ENCODE data around the gene KLK6.

KLK6 gene

DNA sequence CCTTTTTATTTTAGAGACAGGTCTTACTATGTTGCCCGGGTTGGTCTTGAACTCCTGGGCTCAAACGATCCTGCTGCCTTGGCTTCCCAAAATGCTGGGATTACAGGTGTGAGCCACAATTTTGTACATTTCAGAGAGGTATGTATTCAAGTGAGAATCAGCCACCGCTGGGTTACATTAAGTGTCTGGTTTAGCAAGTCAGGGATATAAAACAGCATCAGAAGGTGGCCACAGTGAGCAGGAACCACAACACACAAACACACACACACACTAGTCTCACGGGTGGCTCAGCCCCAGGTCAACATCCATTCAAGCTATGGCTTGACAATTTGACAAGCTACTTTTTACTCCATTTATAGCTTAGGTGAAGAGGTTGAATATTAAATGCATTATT is 36.7 kb downstream of the KLK6 start:
- TF ChIP-seq PAX5 (IDR thresholded peaks at IDR 0.05; ENCODE audit: insufficient read depth, low read length, severe bottlenecking) (no peak), POLR2A (IDR thresholded peaks at IDR 0.05; ENCODE audit: low read depth, low read length) (no peak), POU2F2 (IDR thresholded peaks at IDR 0.05; ENCODE audit: low read depth, low read length) (no peak), POLR2AphosphoS5 (IDR thresholded peaks at IDR 0.05; ENCODE audit: low read depth, low read length) (no peak), TAF1 (IDR thresholded peaks at IDR 0.05; ENCODE audit: low read depth, low read length) (no peak), SPI1 (IDR thresholded peaks at IDR 0.05; ENCODE audit: low read depth, low read length) (no peak)
- FAIRE-seq (no peak), DNase-seq (ENCODE audit: insufficient read length, low spot score) (no peak)

- FAIRE-seq (no peak), DNase-seq (ENCODE audit: insufficient read length, low spot score) (no peak)
- TF ChIP-seq TAF1 (IDR thresholded peaks at IDR 0.05; ENCODE audit: low read depth, low read length) (no peak), POLR2AphosphoS5 (IDR thresholded peaks at IDR 0.05; ENCODE audit: low read depth, low read length) (no peak), POU2F2 (IDR thresholded peaks at IDR 0.05; ENCODE audit: low read depth, low read length) (no peak), POLR2A (IDR thresholded peaks at IDR 0.05; ENCODE audit: low read depth, low read length) (no peak), SPI1 (IDR thresholded peaks at IDR 0.05; ENCODE audit: low read depth, low read length) (no peak), PAX5 (IDR thresholded peaks at IDR 0.05; ENCODE audit: insufficient read depth, low read length, severe bottlenecking) (no peak)
These were observed 37.2 kb downstream of the KLK6 start for GRCh38 chr19:50932018-50932689.

DNA sequence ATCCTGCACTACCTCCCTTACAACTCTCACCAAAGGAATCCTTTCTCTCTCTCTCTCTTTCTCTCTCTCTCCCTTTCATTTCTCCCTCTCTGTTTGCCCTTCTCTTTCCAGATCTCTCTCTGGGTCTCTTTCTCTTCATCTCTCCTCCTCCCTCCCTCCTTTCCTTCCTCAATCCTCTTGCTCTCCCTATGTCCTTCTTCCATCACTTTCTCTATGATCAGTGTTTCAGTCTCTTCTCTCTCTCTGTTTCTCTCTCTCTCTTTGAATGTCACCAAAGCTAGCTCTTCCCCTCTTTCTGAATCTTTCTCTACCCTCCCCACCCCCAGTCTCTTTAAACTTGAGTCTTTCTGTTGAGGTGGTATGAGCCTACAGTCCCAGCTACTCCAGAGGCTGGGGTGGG is 38.4 kb downstream of the KLK6 start:
- TF ChIP-seq PAX5 (IDR thresholded peaks at IDR 0.05; ENCODE audit: insufficient read depth, low read length, severe bottlenecking) (no peak), POLR2AphosphoS5 (IDR thresholded peaks at IDR 0.05; ENCODE audit: low read depth, low read length) (no peak), POU2F2 (IDR thresholded peaks at IDR 0.05; ENCODE audit: low read depth, low read length) (no peak), SPI1 (IDR thresholded peaks at IDR 0.05; ENCODE audit: low read depth, low read length) (no peak)
- no peak for FAIRE-seq
- no peak for DNase-seq (ENCODE audit: insufficient read length, low spot score)

DNA sequence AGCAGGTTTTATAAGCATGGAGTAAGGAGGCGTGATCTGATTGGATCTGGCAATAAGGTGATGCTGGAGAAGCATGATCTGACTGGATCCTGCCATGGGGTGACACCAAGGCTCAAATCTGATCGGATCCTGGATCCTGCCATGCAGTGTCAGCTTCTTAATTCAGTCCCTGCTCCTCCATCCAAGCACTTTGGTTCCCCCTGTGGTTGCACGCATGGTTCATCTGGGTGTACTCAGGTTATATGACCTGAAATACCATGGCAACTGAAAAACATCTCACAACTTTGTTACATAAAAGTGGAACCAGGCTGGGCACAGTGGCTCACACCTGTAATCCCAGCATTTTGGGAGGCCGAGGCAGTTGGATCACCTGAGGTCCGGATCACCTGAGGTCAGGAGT is 40.6 kb downstream of the KLK6 start:
- TF ChIP-seq PAX5 (IDR thresholded peaks at IDR 0.05; ENCODE audit: insufficient read depth, low read length, severe bottlenecking) (no peak), POU2F2 (IDR thresholded peaks at IDR 0.05; ENCODE audit: low read depth, low read length) (no peak), SPI1 (IDR thresholded peaks at IDR 0.05; ENCODE audit: low read depth, low read length) (no peak), TAF1 (IDR thresholded peaks at IDR 0.05; ENCODE audit: low read depth, low read length) (no peak), POLR2A (IDR thresholded peaks at IDR 0.05; ENCODE audit: low read depth, low read length) (no peak), POLR2AphosphoS5 (IDR thresholded peaks at IDR 0.05; ENCODE audit: low read depth, low read length) (no peak)
- FAIRE-seq: no peak
- no peak for DNase-seq (ENCODE audit: insufficient read length, low spot score)

DNA sequence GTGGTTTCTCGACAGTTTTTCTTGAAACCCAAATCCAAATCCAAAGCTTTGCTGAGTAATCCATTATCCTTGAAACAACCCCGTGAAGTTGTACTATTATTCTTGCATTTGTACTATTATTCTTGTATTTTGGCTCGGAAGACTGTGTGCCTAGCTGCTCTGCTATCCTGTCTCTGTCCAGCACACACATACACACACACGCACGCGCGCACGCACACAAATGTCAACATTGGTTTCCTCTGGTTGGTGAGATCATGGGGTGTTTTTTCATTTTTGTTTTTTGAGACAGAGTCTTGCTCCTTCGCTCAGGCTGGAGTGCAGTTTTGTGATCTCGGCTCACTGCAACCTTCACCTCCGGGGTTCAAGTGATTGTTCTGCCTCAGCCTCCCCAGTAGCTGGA is 43.2 kb downstream of the KLK6 start:
- DNase-seq (ENCODE audit: insufficient read length, low spot score): no peak

GRCh38 chr19:50925734-50926133 is 43.7 kb downstream of the KLK6 start:
- DNase-seq (ENCODE audit: insufficient read length, low spot score) (no peak), FAIRE-seq (no peak)
- TF ChIP-seq TAF1 (IDR thresholded peaks at IDR 0.05; ENCODE audit: low read depth, low read length): no peak
- no peak for TF ChIP-seq POLR2A (IDR thresholded peaks at IDR 0.05; ENCODE audit: low read depth, low read length)
- no peak for TF ChIP-seq POU2F2 (IDR thresholded peaks at IDR 0.05; ENCODE audit: low read depth, low read length)
- TF ChIP-seq SPI1 (IDR thresholded peaks at IDR 0.05; ENCODE audit: low read depth, low read length): no peak
- no peak for TF ChIP-seq PAX5 (IDR thresholded peaks at IDR 0.05; ENCODE audit: insufficient read depth, low read length, severe bottlenecking)
- no peak for TF ChIP-seq POLR2AphosphoS5 (IDR thresholded peaks at IDR 0.05; ENCODE audit: low read depth, low read length)

More for the DNA sequence above, 43.2 kb downstream of the KLK6 start:
- no peak for FAIRE-seq
- TF ChIP-seq POLR2AphosphoS5 (IDR thresholded peaks at IDR 0.05; ENCODE audit: low read depth, low read length) (no peak), POU2F2 (IDR thresholded peaks at IDR 0.05; ENCODE audit: low read depth, low read length) (no peak), PAX5 (IDR thresholded peaks at IDR 0.05; ENCODE audit: insufficient read depth, low read length, severe bottlenecking) (no peak), SPI1 (IDR thresholded peaks at IDR 0.05; ENCODE audit: low read depth, low read length) (no peak), TAF1 (IDR thresholded peaks at IDR 0.05; ENCODE audit: low read depth, low read length) (no peak), POLR2A (IDR thresholded peaks at IDR 0.05; ENCODE audit: low read depth, low read length) (no peak)

DNA sequence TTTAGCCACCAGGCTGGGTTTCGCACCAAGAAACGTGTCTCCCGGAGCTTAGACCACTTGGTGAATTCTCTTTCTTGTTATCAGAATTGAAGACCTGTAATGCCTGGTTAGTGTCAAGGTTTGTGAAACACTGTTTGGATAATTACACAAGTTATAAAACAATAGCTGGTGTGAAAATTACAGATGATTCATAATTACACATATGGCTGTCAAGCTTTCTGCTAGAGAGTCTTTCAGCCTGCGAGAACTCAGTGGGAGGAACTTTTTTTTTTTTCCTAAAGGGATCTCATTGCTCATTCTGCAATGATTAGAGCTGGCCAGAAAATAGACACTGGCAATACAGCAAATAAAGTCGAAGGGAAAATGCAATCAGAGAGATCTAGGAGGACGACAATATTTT is 44.8 kb downstream of the KLK6 start:
- TF ChIP-seq SPI1 (IDR thresholded peaks at IDR 0.05; ENCODE audit: low read depth, low read length) (no peak), PAX5 (IDR thresholded peaks at IDR 0.05; ENCODE audit: insufficient read depth, low read length, severe bottlenecking) (no peak), POU2F2 (IDR thresholded peaks at IDR 0.05; ENCODE audit: low read depth, low read length) (no peak), POLR2A (IDR thresholded peaks at IDR 0.05; ENCODE audit: low read depth, low read length) (no peak), TAF1 (IDR thresholded peaks at IDR 0.05; ENCODE audit: low read depth, low read length) (no peak)

GRCh38 chr19:50922317-50922853 is 47.0 kb downstream of the KLK6 start:
- TF ChIP-seq TAF1 (IDR thresholded peaks at IDR 0.05; ENCODE audit: low read depth, low read length): no peak
- no peak for TF ChIP-seq POLR2AphosphoS5 (IDR thresholded peaks at IDR 0.05; ENCODE audit: low read depth, low read length)
- TF ChIP-seq POLR2A (IDR thresholded peaks at IDR 0.05; ENCODE audit: low read depth, low read length): no peak
- TF ChIP-seq SPI1 (IDR thresholded peaks at IDR 0.05; ENCODE audit: low read depth, low read length): no peak
- TF ChIP-seq PAX5 (IDR thresholded peaks at IDR 0.05; ENCODE audit: insufficient read depth, low read length, severe bottlenecking): no peak
- no peak; the same call in 1 of the 2 replicates for TF ChIP-seq POU2F2 (IDR thresholded peaks at IDR 0.05; ENCODE audit: low read depth, low read length)
- peak; percentile 94 for FAIRE-seq
- DNase-seq (ENCODE audit: insufficient read length, low spot score): peak; percentile 77

More for the DNA sequence above, 44.8 kb downstream of the KLK6 start:
- DNase-seq (ENCODE audit: insufficient read length, low spot score) (no peak), FAIRE-seq (no peak)

- FAIRE-seq (no peak), DNase-seq (ENCODE audit: insufficient read length, low spot score) (no peak)
- TF ChIP-seq TAF1 (IDR thresholded peaks at IDR 0.05; ENCODE audit: low read depth, low read length): no peak
- TF ChIP-seq POLR2A (IDR thresholded peaks at IDR 0.05; ENCODE audit: low read depth, low read length): no peak
- TF ChIP-seq POU2F2 (IDR thresholded peaks at IDR 0.05; ENCODE audit: low read depth, low read length): no peak
- TF ChIP-seq PAX5 (IDR thresholded peaks at IDR 0.05; ENCODE audit: insufficient read depth, low read length, severe bottlenecking): no peak
- TF ChIP-seq POLR2AphosphoS5 (IDR thresholded peaks at IDR 0.05; ENCODE audit: low read depth, low read length): no peak
- no peak for TF ChIP-seq SPI1 (IDR thresholded peaks at IDR 0.05; ENCODE audit: low read depth, low read length)
These were observed 47.7 kb downstream of the KLK6 start for GRCh38 chr19:50921426-50922316.
